Fibroblast of skin of right quadriceps (primary cell): ENCODE measurements around the gene ADCY3.

Experiments
- DNase-seq: peaks from one replicate; pipeline ENCODE4 v3.0.0-alpha.2; 2013

The ADCY3 gene

DNA sequence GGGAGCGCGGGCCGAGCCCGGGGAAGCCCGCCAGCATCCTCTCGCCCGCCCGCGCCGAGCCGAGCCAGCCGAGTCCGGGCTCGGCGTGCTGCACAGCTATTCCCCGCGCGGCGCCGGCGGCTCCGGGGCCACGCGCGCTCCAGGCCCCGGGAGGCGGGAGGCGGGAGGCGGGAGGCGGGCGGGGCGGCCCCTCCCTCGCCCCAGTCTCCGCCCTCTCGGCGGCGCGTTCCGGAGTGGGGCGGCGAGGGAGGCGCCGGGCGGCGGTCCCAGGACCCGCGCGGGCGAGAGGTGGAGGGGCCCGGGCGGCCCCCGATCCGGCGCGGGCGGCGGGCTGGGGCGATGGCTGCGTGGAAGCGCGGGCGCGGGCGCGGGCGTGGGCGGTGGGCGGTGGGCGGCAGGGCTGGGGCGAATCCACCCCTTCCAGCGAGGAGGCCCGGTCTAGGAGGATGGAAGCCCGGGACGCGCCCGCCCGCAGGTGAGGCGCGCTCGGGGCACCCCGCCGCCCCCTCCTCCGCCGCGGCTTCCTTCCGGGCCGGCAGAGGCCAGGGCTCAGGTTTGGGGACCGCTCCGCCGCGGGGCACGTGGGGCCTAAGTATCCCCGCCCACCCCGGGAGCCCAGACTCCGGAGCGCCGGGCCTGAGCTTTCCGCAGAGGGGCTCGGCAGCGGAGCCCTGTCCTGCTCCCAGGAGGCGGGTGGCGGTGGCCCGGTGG lies at the start of gene ADCY3:
Gene ADCY3, minus strand, starts transcription at position 140 of the 711 bp plus-strand sequence. CDS start 1,250 bp downstream, outside the sequence.
- DNase-seq = peak; percentile 34

DNA sequence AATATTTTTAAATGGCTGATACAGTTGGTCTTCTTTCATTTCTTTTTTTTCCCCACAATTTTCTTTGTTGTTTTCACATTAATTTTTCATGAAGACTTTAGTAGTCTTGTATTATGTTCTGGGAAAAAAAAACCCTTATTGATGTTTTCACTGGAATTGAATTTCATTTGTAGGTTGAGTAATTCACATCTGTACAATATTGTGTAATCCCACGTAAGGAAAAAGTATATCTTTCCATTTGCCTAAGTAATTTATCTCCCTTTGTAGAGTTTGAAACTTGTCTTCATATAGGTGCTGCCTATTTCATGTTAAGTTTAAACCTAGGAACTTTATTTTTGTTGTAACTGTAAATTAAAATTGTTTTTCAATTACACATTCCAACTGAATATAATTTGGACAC lies 49.7 kb upstream of the ADCY3 start:
- peak; percentile 2 for DNase-seq

DNA sequence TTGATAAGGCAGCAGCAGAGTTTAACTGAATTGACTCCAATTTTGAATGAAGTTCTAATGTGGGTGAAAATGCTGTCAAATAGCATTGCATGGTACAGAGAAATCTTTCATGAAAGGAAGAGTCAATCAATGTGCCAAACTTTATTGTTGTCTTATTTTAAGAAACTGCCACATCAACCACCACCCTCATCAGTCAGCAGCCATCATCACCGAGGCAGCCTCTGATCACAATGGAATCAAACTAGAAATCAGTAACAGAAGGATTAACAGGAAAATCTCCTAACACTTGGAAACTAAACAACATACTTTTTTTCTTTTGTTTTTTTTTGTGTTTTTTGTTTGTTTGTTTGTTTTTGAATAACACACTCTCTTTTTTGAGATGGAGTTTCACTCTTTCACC lies 41.9 kb upstream of the ADCY3 start:
- no peak for DNase-seq

DNA sequence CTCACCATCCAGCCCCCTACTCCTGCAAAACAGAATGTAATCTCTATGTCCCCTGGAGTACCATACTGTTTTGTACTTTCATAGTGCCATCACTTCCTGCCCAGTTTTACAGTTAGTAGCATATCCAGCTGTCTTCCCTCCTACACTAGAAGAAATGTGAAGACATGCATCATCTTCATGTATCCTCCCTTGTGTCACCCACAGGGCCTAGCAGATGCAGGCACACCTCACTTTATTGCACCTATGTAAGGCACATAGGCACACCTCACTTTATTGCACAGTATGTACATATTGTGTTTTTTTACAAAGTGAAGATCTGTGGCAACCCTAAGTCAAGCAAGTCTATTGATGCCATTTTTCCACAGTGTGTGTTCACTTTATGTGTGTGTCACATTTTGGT lies 39.7 kb upstream of the ADCY3 start:
- DNase-seq = no peak

DNA sequence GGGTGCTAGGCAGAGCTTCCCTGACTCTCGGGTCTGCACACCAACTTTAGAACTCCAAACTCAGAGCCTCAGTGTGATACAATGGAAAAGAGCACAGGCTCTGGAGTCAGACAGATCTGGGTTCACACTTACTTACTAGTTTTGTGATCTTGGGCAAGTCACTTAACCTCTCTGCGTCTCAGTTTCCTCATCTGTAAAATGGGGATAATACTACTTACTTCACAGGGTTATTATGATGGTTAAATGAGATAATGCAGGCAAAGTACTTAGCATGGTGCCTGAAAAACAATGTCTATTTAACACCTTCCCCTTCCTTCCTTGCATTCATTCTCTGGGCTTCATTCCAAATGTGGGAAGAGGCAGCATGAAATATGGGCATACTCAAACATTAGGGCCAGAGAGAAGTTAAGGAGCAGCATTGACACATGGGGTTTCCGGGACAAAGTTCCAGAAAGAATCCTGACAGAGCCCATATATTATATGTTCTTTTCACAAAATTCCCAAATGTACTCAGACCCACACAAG lies 38.4 kb upstream of the ADCY3 start:
- DNase-seq = no peak

DNA sequence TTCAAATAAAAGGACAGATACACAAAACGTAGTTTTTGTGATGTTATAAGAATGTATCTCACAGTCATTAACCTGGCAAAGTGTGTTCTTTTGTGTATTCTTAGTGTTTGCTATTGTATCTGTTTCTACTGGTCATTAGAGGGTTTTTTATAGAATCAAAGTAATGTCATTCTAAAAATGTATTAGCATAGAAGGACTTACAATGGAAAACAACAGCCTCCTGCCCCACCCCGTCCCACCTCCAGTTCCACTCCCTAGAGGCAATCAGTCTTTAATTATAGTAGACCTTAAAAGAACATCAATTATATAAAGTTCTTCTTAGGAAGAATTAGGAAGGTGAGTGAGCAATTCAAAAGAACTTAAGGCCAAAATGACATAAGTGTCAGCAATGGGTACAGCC lies 37.9 kb upstream of the ADCY3 start:
- no peak for DNase-seq

DNA sequence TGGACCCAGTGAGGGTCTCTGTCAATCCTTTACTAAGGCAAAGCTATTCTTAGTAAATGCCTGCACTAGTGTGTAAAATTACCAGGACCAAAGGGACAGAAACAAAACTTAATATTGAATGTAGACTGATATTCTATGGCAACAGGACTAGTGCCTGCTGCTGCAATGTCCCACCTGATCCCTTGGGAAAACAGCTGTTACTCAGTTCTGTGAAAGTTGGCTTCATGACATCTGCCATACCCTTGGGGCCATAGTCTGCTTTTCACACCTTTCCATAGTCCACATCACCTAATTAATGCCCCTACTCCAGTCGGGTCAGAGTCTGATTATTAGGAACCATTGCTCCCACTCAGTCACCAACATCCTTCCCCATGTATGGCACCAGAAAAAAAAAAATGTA lies 37.2 kb upstream of the ADCY3 start:
- DNase-seq = no peak

DNA sequence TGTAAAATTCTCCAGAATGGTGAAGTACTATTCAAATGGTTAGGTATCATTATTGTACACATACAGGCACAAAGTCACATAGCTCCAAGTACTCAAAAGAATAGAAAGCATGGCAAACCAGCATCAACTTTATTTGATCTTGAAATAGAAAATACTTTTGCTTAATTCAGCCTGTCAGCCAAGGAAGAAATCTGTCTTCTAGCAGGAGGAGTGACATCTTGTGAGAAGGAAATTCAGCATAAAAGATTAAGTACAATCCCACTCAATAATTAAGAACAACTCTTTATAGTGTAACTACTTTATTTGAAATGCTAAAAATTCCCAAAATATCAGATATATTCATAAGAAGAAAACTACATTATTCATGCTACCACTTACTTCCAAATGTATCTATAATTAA lies 35.9 kb upstream of the ADCY3 start:
- DNase-seq = no peak

DNA sequence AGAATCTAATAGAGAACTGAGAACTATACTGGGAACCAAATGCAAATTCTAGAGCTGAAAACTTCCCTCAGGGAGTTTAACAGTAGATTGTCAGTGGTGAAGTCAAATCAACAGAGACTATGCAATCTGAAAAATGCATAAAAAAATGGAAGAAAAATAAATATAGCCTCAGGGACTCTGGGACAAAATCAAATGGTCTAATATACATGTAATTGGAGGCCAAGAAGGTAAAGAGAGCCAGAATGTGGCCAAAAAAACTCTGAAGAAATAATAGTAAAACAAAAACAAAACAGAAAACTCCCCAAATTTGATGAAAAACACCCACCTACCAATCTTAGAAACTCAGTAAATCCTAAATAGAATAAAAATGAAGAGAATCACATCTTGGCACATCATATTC lies 35.2 kb upstream of the ADCY3 start:
- no peak for DNase-seq

DNA sequence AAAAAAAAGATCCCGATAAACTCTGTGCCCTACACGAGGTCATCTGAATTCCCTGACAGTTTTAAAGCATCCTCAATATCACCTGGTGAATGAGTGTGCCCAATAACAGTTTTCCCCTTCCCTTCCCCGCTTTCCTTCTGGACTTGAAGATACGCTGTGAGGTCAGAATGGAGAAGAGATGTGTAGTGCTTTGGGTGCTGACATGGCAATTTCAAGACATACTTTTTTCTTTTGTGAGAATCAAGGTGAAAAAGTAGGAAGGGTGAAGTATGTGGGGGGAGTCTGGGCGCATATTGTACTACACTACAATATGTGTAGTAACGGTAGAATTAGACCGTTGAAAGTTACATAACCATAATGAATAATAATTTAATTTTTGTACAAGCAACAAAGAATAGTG lies 30.1 kb upstream of the ADCY3 start:
- no peak for DNase-seq

DNA sequence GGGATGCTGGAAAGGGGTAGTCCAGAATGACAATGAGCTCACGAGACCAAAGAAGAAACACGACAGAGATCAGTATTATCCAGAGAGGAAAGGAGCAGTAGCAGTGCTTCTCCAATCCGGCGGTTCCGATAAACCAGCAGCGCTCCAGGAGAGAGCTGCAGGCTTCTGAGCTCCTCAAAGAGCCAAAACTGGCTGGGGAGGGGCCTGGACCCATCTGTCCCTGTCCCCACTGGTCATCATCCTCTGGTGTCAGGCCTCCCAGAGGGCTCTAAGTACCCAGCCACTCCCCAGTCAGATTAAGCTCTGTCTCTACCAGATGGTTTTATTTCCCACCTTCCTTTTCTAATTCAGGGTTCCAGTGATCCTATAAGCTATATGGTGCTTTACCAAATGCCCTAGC lies 28.5 kb upstream of the ADCY3 start:
- DNase-seq = no peak

DNA sequence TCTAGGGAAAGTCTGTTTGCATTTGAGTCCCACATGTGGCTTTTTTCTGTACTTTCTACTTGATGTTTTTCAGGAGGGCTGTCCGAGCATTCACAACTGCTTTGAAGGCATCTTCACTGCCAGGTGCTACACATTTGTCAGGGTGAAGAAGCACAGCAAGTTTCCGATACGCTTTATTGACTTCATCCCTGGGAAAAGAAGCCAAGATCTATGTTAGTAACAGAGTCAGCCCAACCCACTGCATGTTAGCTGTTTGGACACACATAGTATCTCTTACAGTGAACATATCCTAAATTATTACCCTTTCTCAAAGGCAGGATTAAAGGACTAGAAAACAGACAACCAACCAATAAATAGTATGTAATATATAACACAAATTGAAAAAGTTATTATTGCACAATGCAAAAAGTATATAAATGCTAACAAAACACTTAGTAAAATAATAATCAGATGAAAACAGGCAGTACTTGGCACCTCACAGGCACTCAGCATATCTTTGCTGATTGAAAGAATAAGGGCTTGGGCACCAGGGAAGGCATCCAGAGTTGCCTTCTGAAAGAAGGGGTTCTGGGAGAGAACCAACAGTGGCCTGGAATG lies 27.6 kb upstream of the ADCY3 start:
- no peak for DNase-seq

DNA sequence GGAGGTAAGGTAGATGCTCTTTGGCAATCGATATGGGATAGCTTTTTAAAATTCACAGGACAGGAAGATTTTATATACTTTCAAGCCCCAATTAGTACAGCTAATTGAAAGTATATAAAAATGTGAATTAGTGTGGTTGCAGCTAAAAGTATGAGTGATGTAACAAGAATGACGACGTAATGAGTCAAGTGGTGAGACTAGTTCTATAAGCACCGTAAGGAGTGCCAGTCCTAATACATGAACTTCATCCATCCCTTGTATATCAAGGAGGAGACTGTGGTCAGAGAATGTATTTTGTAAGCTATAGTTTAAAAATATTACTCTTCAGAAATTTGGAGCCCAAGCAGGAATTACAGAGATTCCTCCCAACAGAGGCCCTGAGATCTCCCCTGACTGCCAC lies 25.9 kb upstream of the ADCY3 start:
- peak; percentile 39 for DNase-seq

DNA sequence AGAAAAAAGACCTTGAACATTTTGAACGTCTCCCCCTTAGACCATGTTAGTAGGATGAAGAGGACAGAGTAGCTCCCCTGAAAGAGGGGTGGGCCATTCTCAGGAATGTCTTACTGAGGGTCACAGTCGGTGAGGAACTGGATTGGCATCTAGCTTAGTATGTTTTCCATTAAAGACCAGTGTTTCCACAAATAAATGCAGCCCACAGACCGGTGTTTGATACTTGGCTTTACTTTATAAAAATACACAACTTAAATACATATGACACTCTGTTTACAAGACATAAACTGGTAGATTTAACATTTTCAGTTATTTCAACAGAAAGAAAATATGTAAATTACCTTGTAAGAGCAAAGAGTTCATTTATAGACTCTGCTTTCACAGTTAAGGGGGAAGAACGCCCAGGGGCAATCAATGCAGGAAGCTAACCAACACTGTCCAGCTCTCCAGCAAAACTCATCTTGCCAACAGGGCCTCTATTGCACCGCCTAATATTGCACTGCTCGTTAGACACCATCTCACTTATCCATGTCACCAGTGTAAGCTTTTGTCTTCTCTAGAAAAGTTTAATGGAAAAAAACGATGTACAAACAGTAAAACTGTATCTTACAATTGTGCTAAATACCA lies 23.5 kb upstream of the ADCY3 start:
- DNase-seq = no peak

DNA sequence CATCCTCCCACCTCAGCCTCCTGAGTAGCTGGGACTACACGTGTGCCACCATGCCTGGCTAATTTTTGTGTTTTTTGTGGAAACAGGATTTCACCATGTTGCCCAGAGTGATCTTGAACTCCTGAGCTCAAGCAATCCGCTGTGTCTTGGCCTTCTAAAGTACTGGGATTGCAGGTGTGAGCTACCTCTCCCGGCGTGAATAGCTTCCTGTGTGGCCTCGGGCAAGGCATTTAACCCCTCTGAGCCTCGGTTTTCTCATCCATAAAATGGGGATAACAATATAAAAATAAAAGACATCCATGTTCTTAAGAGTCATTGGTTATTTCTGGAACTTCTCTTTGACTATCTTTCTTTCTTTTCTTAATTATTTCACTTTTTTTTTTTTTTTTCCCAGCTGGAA lies 19.3 kb upstream of the ADCY3 start:
- DNase-seq = no peak

DNA sequence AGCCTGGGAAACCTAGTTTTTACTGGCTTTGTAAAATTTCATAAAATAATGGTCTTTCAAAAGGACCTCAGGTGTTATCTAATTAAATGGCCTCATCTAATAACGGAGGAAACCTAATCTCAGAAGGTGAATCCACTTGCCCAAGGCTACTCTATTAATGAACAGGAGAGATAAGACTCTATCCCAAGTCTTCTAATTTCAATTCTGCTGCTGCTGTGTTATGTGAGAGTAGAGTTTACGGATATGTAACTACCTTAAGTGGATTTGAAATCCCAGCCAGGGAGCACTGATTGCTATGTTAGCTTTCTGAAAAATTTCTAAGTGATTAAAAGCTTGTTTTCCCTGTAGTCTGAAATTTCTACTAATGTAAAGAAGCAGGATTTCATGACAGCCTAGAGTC lies 17.2 kb upstream of the ADCY3 start:
- DNase-seq = no peak

DNA sequence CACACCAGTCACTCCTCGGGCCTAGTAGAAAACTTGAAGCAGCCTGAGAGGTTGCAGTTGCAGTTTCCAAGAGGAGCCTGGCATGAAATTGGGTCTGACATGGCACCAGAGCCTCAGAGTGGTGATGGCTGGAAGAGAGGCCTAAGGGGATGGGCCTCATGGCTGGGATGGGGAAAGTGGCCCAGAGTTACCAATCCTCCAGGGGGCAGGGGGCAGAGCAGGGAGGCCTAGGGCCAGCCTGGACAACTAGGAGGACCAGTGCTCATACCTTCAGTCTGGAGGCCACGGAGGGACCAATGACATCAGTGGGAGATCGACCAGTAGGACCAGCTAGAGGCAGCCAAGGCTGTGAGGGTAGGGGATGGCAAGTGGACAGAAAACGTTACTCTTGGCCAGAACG lies 15.1 kb upstream of the ADCY3 start:
- no peak for DNase-seq

DNA sequence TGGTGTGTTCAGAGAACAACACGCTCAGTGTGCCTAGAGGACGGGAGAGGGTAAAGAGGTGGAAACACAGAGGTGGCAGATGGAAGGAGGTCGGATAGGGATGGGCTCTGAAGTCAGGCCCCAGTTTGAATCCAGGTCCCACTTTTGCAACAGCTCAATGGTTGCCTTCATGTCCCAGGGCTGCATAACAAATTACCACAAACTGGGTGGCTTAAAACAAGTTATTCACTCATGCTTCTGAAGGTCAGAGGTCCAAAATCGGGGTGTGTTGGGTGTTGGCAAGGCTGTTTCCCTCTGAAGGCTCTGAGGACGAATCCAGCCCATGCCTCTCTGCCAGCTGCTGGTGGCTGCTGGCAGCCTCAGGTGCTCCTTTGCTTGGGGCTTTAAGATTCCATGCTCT lies 12.7 kb upstream of the ADCY3 start:
- no peak for DNase-seq

DNA sequence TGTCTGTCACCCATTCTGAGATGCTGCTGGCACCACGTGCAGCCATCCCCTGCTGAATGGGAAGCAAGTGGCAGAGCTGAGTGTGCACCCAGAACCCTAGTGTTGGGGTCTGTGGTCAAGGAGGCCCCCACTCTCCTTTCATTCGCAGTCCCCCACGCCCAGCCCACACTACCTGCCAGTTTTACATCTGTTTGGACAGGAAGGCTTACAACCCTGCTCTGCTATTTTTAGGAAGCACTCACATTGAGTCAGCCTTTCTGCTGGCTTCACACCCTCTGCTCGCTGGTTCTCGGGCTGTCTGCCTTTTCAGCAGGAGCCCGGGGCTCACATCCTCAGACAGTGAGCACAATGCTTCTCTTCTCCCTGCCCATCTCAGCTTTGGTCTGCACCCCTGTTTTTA lies 10.7 kb upstream of the ADCY3 start:
- DNase-seq = no peak

DNA sequence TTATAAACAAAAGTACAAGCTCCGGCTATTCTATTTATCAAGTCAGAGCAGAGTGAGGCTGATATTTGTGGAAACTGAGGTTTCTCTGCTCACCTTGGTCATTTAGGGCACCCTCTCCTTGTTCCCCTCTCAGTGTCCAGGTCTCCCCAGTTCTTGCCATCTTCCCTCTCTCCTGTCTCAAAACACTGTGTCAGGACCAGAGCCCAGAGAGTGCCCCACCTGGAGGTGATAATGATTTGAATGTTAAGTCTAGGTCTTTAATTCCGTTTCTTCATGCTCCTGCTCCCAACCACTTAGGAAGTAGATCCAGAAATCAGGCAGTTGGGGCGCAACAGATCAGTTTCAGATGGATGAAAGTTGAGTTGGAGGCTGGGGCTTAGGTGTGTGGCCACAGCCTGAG lies 9.2 kb upstream of the ADCY3 start:
- DNase-seq = no peak

DNA sequence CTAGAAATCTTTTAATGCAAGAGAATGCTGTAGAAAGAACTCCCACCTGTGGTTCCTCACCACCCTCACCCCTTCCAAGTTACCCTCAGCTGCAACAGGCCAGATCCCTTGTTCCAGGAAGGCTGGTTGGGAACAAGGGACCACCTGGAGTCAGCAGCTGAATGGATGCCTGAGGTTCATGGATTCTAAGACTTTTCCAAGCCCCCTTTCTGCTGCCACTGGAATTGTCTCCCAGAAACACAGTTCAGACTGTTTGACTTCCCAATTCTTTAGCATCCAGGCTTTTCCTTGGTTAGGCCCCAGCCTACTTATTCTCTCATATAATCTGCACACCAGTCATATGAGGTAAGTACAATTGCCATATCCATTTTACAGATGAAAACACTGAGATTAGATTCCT lies 8.0 kb upstream of the ADCY3 start:
- DNase-seq = no peak

DNA sequence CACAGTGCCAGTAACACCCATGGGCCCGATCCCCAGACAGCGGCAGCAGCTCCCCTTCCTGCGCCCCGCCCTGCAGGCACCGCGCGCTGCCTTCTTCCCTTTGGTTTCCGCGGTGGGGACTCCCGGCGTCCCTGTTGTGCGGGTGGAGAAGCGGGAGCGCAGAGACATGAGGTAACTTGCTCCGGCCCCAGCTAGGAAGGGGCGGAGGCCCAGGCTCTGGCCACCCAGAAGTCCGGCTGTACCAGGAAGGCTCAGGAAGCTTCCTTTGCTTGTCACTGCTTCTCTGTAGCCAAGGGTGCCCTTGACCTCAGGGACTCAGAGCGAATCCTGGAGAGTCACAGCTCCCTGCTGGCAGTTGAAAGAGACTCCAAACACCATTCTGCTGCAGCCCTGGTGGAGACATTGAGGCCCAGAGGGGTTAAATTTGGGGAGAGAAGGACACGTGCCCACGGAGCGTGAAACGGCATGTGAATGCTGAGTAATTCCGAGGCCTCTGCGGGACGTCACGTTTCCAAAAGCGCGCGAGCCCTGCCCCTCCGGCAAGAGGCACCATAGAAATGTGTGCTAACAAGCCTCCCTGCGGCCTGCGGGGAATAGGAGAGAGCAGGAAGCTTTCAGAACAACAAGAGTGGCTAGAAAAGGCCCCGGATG lies 6.7 kb upstream of the ADCY3 start:
- DNase-seq = peak; percentile 34

DNA sequence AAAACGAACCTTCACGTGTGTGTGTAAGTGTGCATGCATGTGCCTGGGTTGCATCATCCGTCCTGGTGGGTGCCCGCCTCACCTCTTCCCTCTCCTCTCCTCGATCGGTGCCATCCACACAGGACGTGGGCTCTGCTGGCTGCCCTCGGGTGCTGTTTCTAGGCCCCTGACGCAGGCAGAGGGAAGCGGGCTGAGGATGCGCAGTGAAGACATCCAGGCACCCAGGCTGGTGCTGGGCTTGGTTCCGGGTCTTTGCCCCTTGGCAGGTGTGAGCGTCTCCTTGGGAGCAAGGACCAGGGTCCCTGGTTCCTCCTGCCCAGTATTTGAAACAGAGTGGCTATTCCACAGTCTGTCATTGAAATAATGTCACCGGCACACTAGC lies 6.2 kb upstream of the ADCY3 start:
- no peak for DNase-seq

DNA sequence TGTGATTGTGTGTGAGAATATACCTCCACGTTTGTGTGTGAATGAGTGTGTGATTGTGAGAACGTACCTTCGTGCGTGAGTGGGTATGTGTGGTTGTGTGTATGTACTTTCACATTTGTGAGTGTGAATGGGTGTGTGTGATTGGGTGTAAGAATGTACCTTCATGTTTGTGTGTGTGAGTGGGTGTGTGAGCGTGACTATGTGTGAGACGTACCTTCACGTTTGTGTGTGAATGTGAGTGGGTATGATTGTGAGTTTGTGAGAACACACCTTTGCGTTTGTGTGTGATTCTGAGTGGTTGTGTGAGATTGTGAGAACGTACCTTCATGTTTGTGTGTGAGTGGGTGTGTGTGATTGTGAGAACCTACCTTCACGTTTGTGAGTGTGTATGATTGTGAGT lies 5.8 kb upstream of the ADCY3 start:
- DNase-seq = no peak
